Suprapubic skin (tissue), 4 donors: ENCODE measurements around the gene GMNN.
"Not testable (repeated sequence)": the region's sequence is repeated elsewhere in the genome, so short reads cannot be mapped to it uniquely, and the experiment has no call there.

Experiments used
- EP300 ChIP-seq: sonication (generic); formaldehyde crosslinking; IDR thresholded peaks from one replicate; pipeline ENCODE4 v1.6.1; 2017; ENCODE audit warnings: antibody characterized with exemption
- POLR2A ChIP-seq, 2 donors: fragments of 450-650 bp; IDR thresholded peaks; one replicate each; pipeline ENCODE4 v1.6.1; 2017; ENCODE audit warnings: antibody characterized with exemption in 2 of 2, mild to moderate bottlenecking in 2 of 2, moderate library complexity in 2 of 2
- POLR2AphosphoS5 ChIP-seq, 3 donors: sonication (generic); formaldehyde crosslinking; IDR thresholded peaks; one replicate each; pipeline ENCODE4 v1.6.1; 2017; ENCODE audit warnings: antibody characterized with exemption in 3 of 3
- TF ChIP-seq, protein P1 (sequence below), 2 donors: fragments of 200-600 bp in 1 of 2; fragments of 450-650 bp in 1 of 2; sonication (generic) in 1 of 2; IDR thresholded peaks; one replicate each; pipeline ENCODE4 v1.5.1; 2016 to 2019; ENCODE audit warnings: antibody characterized with exemption in 2 of 2, mild to moderate bottlenecking in 1 of 2, moderate library complexity in 1 of 2

DNA sequence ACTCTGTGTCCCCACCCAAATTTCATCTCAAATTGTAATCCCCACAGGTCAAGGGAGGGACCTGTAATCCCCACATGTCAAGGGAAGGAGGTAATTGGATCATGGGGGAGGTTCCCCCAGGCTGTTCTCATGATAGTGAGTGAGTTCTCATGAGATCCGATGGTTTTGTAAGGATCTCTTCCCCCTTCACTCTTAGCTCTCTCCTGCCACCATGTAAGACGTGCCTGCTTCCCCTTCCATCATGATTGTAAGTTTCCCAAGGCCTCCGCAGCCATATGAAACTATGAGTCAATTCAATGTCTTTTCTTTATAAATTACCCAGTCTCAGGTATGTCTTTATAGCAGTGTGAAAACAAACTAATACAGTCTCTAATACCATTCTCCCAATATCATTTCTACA, 23.9 kb upstream of the GMNN start:
- not testable (repeated sequence) for TF ChIP-seq EP300; POLR2AphosphoS5 (IDR thresholded peaks at IDR 0.05); POLR2A (IDR thresholded peaks at IDR 0.05)
- TF ChIP-seq, protein P1, sequence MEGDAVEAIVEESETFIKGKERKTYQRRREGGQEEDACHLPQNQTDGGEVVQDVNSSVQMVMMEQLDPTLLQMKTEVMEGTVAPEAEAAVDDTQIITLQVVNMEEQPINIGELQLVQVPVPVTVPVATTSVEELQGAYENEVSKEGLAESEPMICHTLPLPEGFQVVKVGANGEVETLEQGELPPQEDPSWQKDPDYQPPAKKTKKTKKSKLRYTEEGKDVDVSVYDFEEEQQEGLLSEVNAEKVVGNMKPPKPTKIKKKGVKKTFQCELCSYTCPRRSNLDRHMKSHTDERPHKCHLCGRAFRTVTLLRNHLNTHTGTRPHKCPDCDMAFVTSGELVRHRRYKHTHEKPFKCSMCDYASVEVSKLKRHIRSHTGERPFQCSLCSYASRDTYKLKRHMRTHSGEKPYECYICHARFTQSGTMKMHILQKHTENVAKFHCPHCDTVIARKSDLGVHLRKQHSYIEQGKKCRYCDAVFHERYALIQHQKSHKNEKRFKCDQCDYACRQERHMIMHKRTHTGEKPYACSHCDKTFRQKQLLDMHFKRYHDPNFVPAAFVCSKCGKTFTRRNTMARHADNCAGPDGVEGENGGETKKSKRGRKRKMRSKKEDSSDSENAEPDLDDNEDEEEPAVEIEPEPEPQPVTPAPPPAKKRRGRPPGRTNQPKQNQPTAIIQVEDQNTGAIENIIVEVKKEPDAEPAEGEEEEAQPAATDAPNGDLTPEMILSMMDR (IDR thresholded peaks at IDR 0.05): not testable (repeated sequence)
